HG02588 (cell line): ENCODE data around the gene PDE4A.
"Not testable (repeated sequence)": the region's sequence is repeated elsewhere in the genome, so short reads cannot be mapped to it uniquely, and the experiment has no call there.

Experiments
- ATAC-seq: cut with Tn5 transposase; IDR thresholded peaks from one replicate; pipeline ENCODE4 v1.9.1; 2021; ENCODE audit warnings: mild to moderate bottlenecking, moderate library complexity; ENCODE audit not compliant: unreplicated experiment

The PDE4A gene

GRCh38 chr19:10420444-10421239 is at the start of gene PDE4A:
TSS of gene PDE4A (plus strand) at chr19:10420538. CDS start at chr19:10420765, 227 bp downstream.
- ATAC-seq, result no peak

DNA sequence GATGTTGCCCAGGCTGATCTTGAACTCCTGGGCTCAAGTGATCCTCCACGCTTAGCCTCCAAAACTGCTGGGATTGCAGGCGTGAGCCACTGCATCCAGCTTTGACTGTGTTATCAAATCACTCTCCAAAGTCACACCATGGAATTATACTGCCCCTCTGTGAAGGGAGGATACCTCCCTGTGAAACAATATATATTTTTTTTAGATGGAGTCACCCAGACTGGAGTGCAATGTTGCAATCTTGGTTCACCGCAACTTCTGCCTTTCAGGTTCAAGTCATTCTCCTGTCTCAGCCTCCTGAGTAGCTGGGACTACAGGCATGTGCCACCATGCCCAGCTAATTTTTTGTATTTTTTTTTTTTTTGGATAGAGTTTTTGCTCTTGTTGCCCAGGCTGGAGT is 47.6 kb upstream of the PDE4A start:
- no peak for ATAC-seq

GRCh38 chr19:10374931-10375330 is 45.4 kb upstream of the PDE4A start:
- ATAC-seq, result no peak

GRCh38 chr19:10377140-10377640 is 43.1 kb upstream of the PDE4A start:
- ATAC-seq, result not testable (repeated sequence)

DNA sequence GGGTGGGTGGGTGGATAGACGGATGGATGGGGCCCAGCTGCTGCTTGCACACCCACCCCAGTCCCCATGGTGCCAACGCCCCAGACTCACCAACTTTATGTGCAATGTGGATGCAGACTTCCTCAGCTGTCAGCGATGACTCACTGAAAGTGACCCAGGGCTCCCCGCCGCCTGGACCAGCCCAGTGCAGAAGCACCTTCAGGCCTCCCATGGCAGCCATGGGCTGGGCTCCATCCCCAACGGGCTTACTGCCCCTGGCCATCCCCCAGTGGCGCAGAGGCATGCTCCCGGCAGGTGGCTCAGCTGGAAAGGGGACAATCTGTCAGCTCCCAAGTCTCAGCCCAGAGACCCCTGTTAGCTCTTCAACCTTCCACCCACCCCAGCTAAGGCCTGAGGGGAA is 42.2 kb upstream of the PDE4A start:
- ATAC-seq, result no peak

DNA sequence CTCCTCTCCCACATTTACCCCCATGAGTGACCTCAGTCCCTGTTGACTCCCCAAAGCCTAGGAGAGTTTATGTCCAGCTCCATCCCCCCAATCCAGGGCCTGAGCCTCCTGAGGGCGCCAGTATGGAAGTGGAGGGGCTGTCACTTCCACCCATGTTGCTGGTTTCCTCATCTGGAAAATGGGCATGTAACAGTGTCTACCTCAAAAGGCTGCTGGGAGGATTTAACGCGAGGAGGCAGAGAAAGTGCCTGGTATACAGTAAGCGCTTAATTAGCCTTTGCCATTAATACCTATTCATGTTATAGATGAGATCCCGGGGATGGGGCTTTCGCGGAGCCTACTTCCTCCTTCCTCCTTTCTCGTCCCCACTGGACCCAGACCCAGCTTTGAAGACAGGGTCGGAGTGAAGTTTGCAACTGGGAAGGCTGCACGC is 40.4 kb upstream of the PDE4A start:
- no peak for ATAC-seq

GRCh38 chr19:10380313-10381102 is 39.8 kb upstream of the PDE4A start, which contains the start of gene TYK2:
TSS of gene TYK2 (minus strand) at chr19:10380572. CDS start at chr19:10378406, 2,166 bp downstream.
- ATAC-seq, result peak; percentile 89

DNA sequence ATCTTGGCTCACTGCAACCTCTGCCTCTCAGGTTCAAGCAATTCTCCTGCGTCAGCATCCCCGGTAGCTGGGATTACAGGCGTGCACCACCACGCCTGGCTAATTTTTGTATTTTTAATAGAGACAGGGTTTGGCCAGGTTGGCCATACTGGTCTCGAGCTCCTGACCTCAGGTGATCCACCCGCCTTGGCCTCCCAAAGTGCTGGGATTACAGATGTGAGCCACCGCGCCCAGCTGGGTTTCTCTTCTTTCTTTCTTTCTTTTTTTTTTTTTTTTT is 37.2 kb upstream of the PDE4A start:
- ATAC-seq, result not testable (repeated sequence)

GRCh38 chr19:10384580-10384979 is 35.8 kb upstream of the PDE4A start:
- no peak for ATAC-seq

- ATAC-seq, result no peak
These were observed 31.4 kb upstream of the PDE4A start for GRCh38 chr19:10388957-10389356.

DNA sequence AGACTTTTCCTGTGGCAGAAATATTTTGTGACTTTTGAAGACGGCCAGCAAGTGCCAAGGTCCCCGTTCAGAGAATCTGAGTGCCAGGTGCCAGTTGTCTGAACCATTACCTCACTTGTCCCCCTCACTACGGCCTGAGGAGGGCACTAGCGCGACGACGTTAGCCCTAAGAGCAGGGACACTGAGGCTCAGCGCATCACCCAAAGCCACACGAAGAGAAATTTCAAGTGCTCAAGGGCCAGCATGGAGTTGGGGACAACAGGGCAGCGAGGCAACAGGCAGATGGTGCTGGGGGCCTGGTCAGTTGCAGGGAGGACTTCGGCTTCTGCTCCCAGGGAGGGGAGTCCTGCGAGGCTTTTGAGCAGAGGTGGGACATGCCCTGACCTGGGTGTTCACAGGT is 30.5 kb upstream of the PDE4A start:
- no peak for ATAC-seq

GRCh38 chr19:10390652-10391286 is 29.6 kb upstream of the PDE4A start:
- no peak for ATAC-seq

- no peak for ATAC-seq
These were observed 28.2 kb upstream of the PDE4A start for GRCh38 chr19:10392120-10392519.

- no peak for ATAC-seq
These were observed 27.2 kb upstream of the PDE4A start for GRCh38 chr19:10393137-10393536.

GRCh38 chr19:10395003-10395402 is 25.3 kb upstream of the PDE4A start:
- ATAC-seq, result no peak

DNA sequence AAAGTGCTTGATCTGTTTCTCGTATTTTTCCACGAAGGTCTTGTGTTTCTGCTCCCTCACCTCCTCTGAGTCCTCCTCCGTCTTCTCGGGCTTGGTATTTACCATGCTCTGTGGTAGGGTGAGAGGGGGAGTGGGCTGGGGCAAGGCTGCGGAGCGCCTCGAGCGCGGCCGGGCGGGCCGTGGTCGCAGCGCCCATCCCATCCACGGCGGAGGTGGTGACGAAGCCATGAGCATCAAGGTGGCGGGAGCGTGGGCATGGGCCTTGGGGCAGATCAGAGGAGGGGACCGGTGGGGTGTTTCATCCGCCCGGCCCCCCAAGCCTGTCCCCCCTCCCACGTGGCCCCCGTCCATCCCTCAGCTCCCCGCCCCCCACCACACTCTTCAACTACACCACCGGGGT is 24.9 kb upstream of the PDE4A start:
- ATAC-seq, result no peak

GRCh38 chr19:10395917-10396316 is 24.4 kb upstream of the PDE4A start:
- no peak for ATAC-seq

GRCh38 chr19:10398819-10399218 is 21.5 kb upstream of the PDE4A start:
- no peak for ATAC-seq

DNA sequence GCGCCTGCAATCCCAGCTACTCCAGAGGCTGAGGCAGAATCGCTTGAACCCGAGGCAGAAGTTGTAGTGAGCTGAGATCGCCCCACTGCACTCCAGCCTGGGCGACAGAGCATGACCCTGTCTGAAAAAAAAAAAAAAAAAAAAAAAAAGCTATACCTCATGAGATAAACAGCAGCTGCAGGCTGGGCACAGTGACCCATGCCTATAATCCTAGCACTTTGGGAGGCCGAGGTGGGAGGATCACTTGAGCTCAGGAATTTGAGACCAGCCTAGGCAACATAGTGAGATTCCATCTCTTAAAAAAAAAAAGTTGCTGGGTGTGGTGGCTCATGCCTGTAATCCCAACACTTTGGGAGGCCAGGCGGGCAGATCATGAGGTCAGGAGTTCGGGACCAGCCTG is 21.0 kb upstream of the PDE4A start:
- not testable (repeated sequence) for ATAC-seq

GRCh38 chr19:10399878-10400277 is 20.5 kb upstream of the PDE4A start:
- no peak for ATAC-seq

DNA sequence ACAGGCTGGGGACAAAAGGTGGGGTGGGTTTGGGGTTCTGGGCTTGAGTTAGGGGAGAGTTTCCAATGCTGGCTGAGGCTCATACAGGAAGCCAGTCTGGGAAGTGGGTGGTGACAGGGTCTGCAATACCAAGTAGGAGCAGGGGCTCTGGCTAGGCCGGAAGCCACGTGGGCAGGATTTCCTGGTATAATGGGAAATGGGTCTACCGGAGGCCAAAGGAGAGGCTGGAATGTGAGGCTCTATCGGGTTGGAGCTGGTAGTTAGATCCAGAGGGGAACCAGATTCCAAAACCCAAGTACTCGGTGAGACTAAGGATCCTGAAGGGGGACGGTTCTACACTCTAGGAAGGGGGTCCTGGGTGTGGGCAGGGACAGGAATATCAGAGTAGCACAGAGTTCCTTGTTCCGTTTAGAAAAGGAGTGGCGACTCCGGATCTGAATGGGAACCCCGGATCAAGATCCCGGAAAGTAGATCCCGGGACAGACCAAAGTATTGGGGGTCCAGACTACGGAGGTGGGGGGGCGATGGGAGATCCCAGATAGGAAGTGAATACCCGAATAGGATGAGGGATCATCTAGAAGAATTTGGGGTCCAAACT is 17.8 kb upstream of the PDE4A start:
- no peak for ATAC-seq
